NB4 (cell line): ENCODE data around the gene SCNN1G.

ENCODE experiments used
- POLR2A ChIP-seq: IDR thresholded peaks from 2 replicates; pipeline ENCODE4 v1.6.1; 2011; ENCODE audit warnings: mild to moderate bottlenecking; ENCODE audit not compliant: insufficient read length; ENCODE audit errors: extremely low read depth
- TF ChIP-seq, protein P1 (sequence below): IDR thresholded peaks from one replicate; pipeline ENCODE4 v1.5.1; 2012; ENCODE audit warnings: low read depth, low read length

DNA sequence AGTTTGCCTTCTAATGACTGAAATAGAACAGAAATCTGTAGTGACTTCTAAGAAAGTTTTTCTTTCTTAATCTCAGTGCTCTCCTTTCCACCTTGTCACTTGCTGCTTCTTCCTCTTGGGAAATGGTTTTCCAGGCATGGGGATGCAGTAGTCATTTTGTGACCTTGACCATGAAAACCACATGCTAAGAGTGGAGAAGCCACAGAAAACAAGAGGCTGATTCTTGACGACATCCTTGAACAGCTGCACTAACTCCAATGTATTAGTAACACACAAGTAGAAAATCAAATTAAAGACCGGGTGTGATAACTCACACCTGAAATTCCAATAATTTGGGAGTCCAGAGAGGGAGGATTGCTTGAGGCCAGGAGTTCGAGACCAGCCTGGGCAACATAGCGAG lies 17.8 kb upstream of the SCNN1G start:
- TF ChIP-seq, protein P1, sequence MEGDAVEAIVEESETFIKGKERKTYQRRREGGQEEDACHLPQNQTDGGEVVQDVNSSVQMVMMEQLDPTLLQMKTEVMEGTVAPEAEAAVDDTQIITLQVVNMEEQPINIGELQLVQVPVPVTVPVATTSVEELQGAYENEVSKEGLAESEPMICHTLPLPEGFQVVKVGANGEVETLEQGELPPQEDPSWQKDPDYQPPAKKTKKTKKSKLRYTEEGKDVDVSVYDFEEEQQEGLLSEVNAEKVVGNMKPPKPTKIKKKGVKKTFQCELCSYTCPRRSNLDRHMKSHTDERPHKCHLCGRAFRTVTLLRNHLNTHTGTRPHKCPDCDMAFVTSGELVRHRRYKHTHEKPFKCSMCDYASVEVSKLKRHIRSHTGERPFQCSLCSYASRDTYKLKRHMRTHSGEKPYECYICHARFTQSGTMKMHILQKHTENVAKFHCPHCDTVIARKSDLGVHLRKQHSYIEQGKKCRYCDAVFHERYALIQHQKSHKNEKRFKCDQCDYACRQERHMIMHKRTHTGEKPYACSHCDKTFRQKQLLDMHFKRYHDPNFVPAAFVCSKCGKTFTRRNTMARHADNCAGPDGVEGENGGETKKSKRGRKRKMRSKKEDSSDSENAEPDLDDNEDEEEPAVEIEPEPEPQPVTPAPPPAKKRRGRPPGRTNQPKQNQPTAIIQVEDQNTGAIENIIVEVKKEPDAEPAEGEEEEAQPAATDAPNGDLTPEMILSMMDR = no peak
- TF ChIP-seq POLR2A = no peak
